Uterus (tissue), 2 donors: ENCODE measurements around the gene ARHGEF4.

Source experiments
- POLR2A ChIP-seq, 2 donors: fragments of 450-650 bp; IDR thresholded peaks; one replicate each; pipeline ENCODE4 v1.6.1; 2016; ENCODE audit warnings: antibody characterized with exemption in 2 of 2, mild to moderate bottlenecking in 1 of 2, moderate library complexity in 1 of 2
- TF ChIP-seq, protein P1 (sequence below), 4 experiments: fragments of 200-600 bp in 2 of 4; fragments of 450-650 bp in 2 of 4; sonication (generic) in 2 of 4; IDR thresholded peaks; one replicate each; pipeline ENCODE4 v1.5.1; 2016 to 2019; ENCODE audit warnings: antibody characterized with exemption in 4 of 4, mild to moderate bottlenecking in 2 of 4, moderate library complexity in 1 of 4

DNA sequence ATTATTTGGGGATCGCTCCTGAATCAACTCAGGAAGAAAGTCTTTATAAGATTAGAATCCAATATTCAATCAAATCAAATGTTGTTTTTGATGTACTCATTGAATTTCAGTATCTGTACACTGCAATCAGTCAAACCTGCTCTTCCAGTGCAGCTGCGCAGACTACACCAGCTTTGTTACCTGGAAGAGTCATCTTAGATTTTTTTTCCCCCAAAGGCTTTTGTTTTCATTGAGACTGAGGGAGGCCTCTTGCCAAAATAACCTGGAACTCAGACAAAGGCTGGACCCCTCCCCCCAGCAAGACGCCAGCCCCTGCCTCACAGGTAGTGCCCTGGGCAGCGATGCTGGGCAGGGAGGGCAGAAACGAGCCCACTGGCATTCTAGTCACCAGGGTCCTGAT lies 74.8 kb downstream of the ARHGEF4 start:
- TF ChIP-seq POLR2A (IDR thresholded peaks at IDR 0.05): no peak
- TF ChIP-seq, protein P1, sequence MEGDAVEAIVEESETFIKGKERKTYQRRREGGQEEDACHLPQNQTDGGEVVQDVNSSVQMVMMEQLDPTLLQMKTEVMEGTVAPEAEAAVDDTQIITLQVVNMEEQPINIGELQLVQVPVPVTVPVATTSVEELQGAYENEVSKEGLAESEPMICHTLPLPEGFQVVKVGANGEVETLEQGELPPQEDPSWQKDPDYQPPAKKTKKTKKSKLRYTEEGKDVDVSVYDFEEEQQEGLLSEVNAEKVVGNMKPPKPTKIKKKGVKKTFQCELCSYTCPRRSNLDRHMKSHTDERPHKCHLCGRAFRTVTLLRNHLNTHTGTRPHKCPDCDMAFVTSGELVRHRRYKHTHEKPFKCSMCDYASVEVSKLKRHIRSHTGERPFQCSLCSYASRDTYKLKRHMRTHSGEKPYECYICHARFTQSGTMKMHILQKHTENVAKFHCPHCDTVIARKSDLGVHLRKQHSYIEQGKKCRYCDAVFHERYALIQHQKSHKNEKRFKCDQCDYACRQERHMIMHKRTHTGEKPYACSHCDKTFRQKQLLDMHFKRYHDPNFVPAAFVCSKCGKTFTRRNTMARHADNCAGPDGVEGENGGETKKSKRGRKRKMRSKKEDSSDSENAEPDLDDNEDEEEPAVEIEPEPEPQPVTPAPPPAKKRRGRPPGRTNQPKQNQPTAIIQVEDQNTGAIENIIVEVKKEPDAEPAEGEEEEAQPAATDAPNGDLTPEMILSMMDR (IDR thresholded peaks at IDR 0.05): no peak
